GM12878 (cell line): ENCODE results near the gene SMOC2. TPM values are rescaled to one million over a fixed set of nuclear protein-coding genes. Genes with fewer than 3 reads are reported as not detected.

ENCODE experiments used
- polyA plus RNA-seq, 11 experiments: library from polyadenylated mRNA; depleted of rRNA in 4 of 11; unstranded in 6 of 11; stranded (reverse) in 5 of 11; fragments of >200 nt; fragmentation: Nextera tagmentation in 4 of 11; fragmentation: Illumina TruSeq in 1 of 11; extraction: Ambion mirVana in 4 of 11; extraction: Trizol in 1 of 11; gene quantifications; 1 replicate in 1 of 11; 2 replicates in 10 of 11; pipeline versions ENCODE4 v1.2.1 to v1.2.3, GENCODE V29; 2011 to 2016; ENCODE audit warnings: inconsistent platforms in 2 of 11, missing spikeins in 2 of 11, low read depth in 1 of 11
- total RNA-seq, 4 experiments: library from RNA; depleted of rRNA in 3 of 4; stranded (reverse); fragments of >200 nt in 3 of 4; fragmentation: Illumina TruSeq in 1 of 4; extraction: Trizol in 1 of 4; gene quantifications; 2 replicates each; pipeline versions ENCODE4 v1.2.1 to v1.2.3, GENCODE V29; 2013 to 2021

SMOC2 gene
- total and polyA plus RNA-seq, 10 of the 15 experiments (the other 5 are each of a cell fraction or from before 2014, with no cell fraction given), result 0.10 to 0.12 TPM; not detected in 8

Other genes with a start within 250 kb of the SMOC2 start
- not detected in 2 replicates for gene DACT2, start 121.4 kb upstream of the SMOC2 start, total RNA-seq (2014; rRNA removed)
- gene DACT2, start 121.4 kb upstream of the SMOC2 start, total RNA-seq (2014; rRNA removed; fragmentation: Illumina TruSeq; extraction: Trizol), result not detected in 2 replicates
- gene DACT2, start 121.4 kb upstream of the SMOC2 start, total RNA-seq (2021), result not detected in 2 replicates
- gene DACT2, start 121.4 kb upstream of the SMOC2 start, polyA plus RNA-seq (2011; rRNA removed), result not detected in 2 replicates
- not detected in 2 replicates for gene DACT2, start 121.4 kb upstream of the SMOC2 start, polyA plus RNA-seq (2014; fragmentation: Illumina TruSeq; extraction: Trizol)
- gene DACT2, start 121.4 kb upstream of the SMOC2 start, polyA plus RNA-seq (2014; fragmentation: Nextera tagmentation; extraction: Ambion mirVana), result not detected
- gene DACT2, start 121.4 kb upstream of the SMOC2 start, polyA plus RNA-seq (2014; rRNA removed), result not detected in 2 replicates
- not detected for gene DACT2, start 121.4 kb upstream of the SMOC2 start, polyA plus RNA-seq (2016; fragmentation: Nextera tagmentation; extraction: Ambion mirVana)